ENCODE data around the gene REC8. TPM values are rescaled to one million over a fixed set of nuclear protein-coding genes. Genes with fewer than 3 reads are reported as not detected.

REC8 gene, protein sequence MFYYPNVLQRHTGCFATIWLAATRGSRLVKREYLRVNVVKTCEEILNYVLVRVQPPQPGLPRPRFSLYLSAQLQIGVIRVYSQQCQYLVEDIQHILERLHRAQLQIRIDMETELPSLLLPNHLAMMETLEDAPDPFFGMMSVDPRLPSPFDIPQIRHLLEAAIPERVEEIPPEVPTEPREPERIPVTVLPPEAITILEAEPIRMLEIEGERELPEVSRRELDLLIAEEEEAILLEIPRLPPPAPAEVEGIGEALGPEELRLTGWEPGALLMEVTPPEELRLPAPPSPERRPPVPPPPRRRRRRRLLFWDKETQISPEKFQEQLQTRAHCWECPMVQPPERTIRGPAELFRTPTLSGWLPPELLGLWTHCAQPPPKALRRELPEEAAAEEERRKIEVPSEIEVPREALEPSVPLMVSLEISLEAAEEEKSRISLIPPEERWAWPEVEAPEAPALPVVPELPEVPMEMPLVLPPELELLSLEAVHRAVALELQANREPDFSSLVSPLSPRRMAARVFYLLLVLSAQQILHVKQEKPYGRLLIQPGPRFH
- total RNA-seq (2.1 TPM), polyA plus RNA-seq (ENCODE audit: insufficient read depth in 1 of 8, insufficient read length in 8 of 8, low replicate concordance in 1 of 8) (10 to 100 TPM in 5 of 8 donors, 1 to 10 TPM in 3; 6.7 to 18.1 (median 10.9) TPM)
- long read RNA-seq, donor 1, partial matches to known transcripts, result 5 of 5 reads
- long read RNA-seq, donor 1, other reads (novel, unspliced or antisense), result 0 of 5 reads
- long read RNA-seq, donor 2, result 0 reads
- long read RNA-seq, donor 3, partial matches to known transcripts, result 0 of 3 reads
- long read RNA-seq, donor 3, other reads (novel, unspliced or antisense), result 0 of 3 reads
- long read RNA-seq, donor 4, result 0 reads
- long read RNA-seq, donor 5, partial matches to known transcripts, result 90 of 90 reads
- long read RNA-seq, donor 5, other reads (novel, unspliced or antisense), result 0 of 90 reads
- long read RNA-seq, donor 6, partial matches to known transcripts, result 0 of 1 reads
- long read RNA-seq, donor 6, other reads (novel, unspliced or antisense), result 0 of 1 reads
- long read RNA-seq, donor 7, partial matches to known transcripts, result 0 of 1 reads
- long read RNA-seq, donor 7, other reads (novel, unspliced or antisense), result 0 of 1 reads
- long read RNA-seq, donor 8, result 0 reads
- long read RNA-seq, donor 9, partial matches to known transcripts, result 10 of 10 reads
- long read RNA-seq, donor 9, other reads (novel, unspliced or antisense), result 0 of 10 reads
- long read RNA-seq, donor 10, partial matches to known transcripts, result 19 of 19 reads
- long read RNA-seq, donor 10, other reads (novel, unspliced or antisense), result 0 of 19 reads
- long read RNA-seq, donor 11, result 0 reads

DNA sequence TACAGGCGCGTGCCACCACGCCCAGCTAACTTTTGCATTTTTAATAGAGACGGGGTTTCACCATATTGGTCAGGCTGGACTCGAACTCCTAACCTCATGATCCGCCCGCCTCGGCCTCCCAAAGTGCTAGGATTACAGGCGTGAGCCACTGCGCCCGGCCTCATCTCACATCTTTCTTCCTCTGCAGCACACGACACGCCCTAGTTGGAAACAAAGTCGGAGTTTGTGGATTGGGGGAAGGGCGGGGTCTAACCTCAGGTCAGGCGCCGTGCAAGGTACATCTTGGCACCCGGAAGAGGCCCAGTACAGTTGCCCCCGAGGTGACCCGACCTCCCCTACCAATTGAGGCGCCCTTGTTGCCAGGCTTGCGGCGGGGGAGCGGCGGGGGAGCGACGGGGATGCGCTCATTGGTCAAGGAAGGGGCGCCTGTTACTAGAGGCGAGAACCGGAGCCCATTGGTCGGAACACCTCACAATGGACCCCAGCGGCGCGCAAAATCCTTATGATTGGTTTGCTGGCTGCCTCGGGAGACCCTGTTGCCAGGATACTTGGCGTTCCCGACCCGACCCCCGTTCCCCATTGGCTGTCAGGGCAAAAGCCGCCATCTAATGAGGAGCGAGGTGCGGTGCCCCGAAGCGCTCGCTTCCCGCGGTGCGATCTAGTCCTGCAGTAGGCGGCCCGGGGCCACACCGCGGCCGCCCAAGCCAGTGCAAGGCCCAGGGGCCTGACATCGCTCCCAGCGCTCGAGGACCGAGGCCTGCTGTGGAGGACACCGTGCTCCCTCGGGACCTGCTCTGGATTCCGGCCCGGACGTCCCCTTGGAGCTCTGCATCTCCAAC lies at the start of gene REC8:
Gene REC8, plus strand, starts transcription at position 659 of the 839 bp plus-strand sequence. CDS start 473 bp downstream, outside the sequence.
- WGBS (ENCODE audit: insufficient coverage), result 6% methylated on average over 53 of the region's 63 CpGs
- peaks cover 43% of the 10 kb centered on the region for H3K36me3 ChIP-seq (ENCODE audit: control insufficient read depth, insufficient read depth, low read length)
- DNase-seq, result peak; percentile 93

DNA sequence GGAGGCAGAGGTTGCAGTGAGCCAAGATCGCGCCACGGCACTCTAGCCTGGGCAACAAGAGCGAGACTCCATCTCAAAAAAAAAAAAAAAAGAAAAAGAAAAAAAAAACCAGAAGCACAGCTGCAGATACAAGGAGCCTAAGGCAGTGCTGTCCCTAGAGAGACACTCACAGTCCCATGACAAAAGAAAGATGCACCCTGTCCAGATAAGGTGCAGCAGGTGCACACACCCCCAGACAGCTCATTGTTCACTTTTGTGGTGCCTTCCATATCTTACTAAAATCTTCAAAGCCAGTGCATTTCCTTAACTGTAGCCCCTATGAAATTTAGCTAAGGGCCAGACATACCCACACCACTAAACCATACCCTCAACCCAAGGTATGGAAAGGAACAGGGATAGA lies 49.5 kb upstream of the REC8 start:
- WGBS (ENCODE audit: insufficient coverage), result 100% methylated on average over 4 of the region's 4 CpGs
- no peaks in the 10 kb centered on the region for H3K9me3 ChIP-seq (replicated peaks; ENCODE audit: control insufficient read depth, low read depth, low read length)
- no peaks in the 10 kb centered on the region for H3K4me1 ChIP-seq (ENCODE audit: control insufficient read depth, insufficient read depth, low read length)
- peaks cover 66% of the 10 kb centered on the region for H3K36me3 ChIP-seq (ENCODE audit: control insufficient read depth, insufficient read depth, low read length)
- H3K4me3 ChIP-seq (ENCODE audit: low read length), result no peak overlapping the region
- DNase-seq, result no peak
- no peak overlapping the region for H3K27ac ChIP-seq (ENCODE audit: low read length)
- no peaks in the 10 kb centered on the region for H3K27me3 ChIP-seq (ENCODE audit: control insufficient read depth, insufficient read depth, low read length)

More for the DNA sequence above, at the start of gene REC8:
- H3K9me3 ChIP-seq (replicated peaks; ENCODE audit: control insufficient read depth, low read depth, low read length), result no peaks in the 10 kb centered on the region
- peaks cover 16% of the 10 kb centered on the region for H3K4me1 ChIP-seq (ENCODE audit: control insufficient read depth, insufficient read depth, low read length)
- H3K4me3 ChIP-seq (ENCODE audit: low read length), result peak within 1 kb of the TSS; percentile 37
- no peak within 1 kb of the TSS for H3K27ac ChIP-seq (ENCODE audit: low read length)
- H3K27me3 ChIP-seq (ENCODE audit: control insufficient read depth, insufficient read depth, low read length), result no peaks in the 10 kb centered on the region

DNA sequence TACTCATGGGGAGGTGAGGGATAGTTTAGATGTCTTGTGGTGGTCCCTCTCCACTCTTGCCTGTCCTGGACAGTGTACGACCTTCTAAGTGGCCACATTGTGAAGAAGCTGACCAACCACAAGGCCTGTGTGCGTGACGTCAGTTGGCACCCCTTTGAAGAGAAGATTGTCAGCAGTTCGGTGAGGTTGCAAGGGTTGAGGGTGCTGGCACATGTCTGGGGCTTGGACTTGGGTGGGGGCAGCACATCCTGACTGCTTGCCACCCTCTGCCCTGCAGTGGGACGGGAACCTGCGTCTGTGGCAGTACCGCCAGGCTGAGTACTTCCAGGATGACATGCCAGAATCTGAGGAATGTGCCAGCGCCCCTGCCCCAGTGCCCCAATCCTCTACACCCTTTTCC lies 49.0 kb upstream of the REC8 start:
- H3K27ac ChIP-seq (ENCODE audit: low read length), result no peak overlapping the region
- 93% methylated on average over 6 of the region's 8 CpGs for WGBS (ENCODE audit: insufficient coverage)
- H3K36me3 ChIP-seq (ENCODE audit: control insufficient read depth, insufficient read depth, low read length), result peaks cover 61% of the 10 kb centered on the region
- H3K27me3 ChIP-seq (ENCODE audit: control insufficient read depth, insufficient read depth, low read length), result no peaks in the 10 kb centered on the region
- H3K9me3 ChIP-seq (replicated peaks; ENCODE audit: control insufficient read depth, low read depth, low read length), result no peaks in the 10 kb centered on the region
- H3K4me3 ChIP-seq (ENCODE audit: low read length), result no peak overlapping the region
- no peaks in the 10 kb centered on the region for H3K4me1 ChIP-seq (ENCODE audit: control insufficient read depth, insufficient read depth, low read length)
- no peak for DNase-seq

DNA sequence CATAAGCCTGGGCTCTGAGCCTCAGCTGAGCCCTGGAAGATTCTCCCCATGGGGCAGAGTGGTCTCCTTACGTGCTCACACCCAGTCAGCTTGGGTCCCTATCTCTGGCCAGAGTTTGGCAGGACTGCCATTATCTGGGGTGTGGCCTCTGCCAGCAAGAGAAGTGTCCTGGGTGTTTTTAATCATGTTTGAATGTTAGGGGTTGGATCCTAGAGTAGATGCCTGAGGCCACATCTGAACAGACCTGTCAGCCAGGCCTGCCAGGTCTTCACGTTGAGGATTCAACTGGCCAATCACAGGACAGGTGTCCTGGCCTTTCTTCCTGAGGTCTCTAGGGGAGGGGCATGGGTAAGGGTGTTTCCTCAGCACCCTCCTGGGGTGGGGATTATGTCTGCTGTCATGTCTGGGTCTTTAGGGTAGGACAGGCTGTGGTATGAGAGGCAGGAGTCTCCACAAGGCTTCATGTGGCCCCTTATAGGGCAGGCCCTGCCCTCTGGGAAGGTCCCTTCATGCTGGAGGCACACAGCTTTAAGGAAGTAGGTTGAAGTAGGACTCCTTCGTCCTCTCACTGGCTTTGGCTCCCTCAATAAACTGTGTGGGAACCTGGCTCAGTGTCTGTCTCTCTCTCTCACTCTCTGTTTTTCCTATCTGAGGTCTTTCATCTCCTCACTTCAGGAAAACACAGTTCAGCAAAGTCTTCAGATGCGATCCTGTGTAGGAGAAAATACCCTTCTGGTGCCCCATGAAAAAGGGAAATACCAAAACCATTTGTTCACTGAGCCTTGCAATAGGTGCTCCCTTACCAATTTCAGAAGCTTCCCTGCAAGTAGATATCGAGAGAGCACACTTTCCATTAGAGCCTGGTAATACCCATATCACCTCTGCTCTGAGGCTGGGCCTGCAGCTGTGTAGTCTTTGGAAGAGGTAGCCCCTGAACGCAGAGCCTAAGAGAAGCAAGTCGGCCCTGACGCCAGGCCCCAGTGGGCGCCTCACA lies 48.2 kb upstream of the REC8 start:
- no peak overlapping the region for H3K4me3 ChIP-seq (ENCODE audit: low read length)
- H3K36me3 ChIP-seq (ENCODE audit: control insufficient read depth, insufficient read depth, low read length), result peaks cover 53% of the 10 kb centered on the region
- no peak overlapping the region for H3K27ac ChIP-seq (ENCODE audit: low read length)
- H3K4me1 ChIP-seq (ENCODE audit: control insufficient read depth, insufficient read depth, low read length), result no peaks in the 10 kb centered on the region
- no peaks in the 10 kb centered on the region for H3K27me3 ChIP-seq (ENCODE audit: control insufficient read depth, insufficient read depth, low read length)
- H3K9me3 ChIP-seq (replicated peaks; ENCODE audit: control insufficient read depth, low read depth, low read length), result no peaks in the 10 kb centered on the region
- DNase-seq, result no peak
- WGBS (ENCODE audit: insufficient coverage), result 66% methylated on average over 5 of the region's 9 CpGs

DNA sequence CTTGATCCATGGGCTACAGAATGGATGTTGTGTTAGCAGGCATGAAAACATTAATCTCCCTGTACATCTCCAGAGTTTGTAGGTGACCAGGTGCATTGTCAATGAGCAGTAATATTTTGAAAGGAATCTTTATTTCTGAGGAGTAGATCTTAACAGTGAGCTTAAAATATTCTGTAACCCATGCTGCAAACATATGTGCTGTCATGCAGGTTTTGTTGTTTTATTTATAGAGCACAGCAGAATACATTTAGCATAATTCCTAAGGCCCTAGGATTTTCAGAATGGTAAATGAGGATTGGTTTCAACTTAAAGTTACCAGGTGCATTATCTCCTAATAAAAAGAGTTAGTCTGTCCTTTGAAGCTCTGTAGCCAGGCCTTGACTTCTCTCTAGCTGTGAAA lies 44.9 kb upstream of the REC8 start:
- peaks cover 24% of the 10 kb centered on the region for H3K36me3 ChIP-seq (ENCODE audit: control insufficient read depth, insufficient read depth, low read length)
- no peak overlapping the region for H3K4me3 ChIP-seq (ENCODE audit: low read length)
- no peak overlapping the region for H3K27ac ChIP-seq (ENCODE audit: low read length)
- H3K4me1 ChIP-seq (ENCODE audit: control insufficient read depth, insufficient read depth, low read length), result peaks cover 20% of the 10 kb centered on the region
- no peaks in the 10 kb centered on the region for H3K9me3 ChIP-seq (replicated peaks; ENCODE audit: control insufficient read depth, low read depth, low read length)
- H3K27me3 ChIP-seq (ENCODE audit: control insufficient read depth, insufficient read depth, low read length), result no peaks in the 10 kb centered on the region
- DNase-seq, result no peak

DNA sequence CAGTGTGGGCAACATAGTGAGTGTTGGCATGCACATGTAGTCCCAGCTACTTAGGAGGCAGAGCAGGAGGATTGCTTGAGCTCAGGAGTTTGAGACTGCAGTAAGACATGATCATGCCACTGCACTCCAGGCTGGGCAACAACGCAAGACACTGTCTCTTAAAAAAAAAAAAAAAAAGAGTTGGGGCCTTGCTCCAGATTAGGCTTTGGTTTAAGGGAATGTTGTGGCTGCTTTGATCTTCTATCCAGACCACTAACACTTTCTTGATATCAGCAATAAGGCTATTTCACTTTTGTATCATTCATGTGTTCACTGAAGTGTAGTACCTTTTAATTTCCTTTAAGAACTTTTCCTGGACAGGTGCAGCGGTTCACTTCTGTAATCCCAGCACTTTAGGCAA lies 44.2 kb upstream of the REC8 start:
- Histone ChIP-seq H3K9me3 (replicated peaks; ENCODE audit: control insufficient read depth, low read depth, low read length) (no peaks in the 10 kb centered on the region), H3K4me1 (ENCODE audit: control insufficient read depth, insufficient read depth, low read length) (peaks cover 27% of the 10 kb centered on the region), H3K27me3 (ENCODE audit: control insufficient read depth, insufficient read depth, low read length) (no peaks in the 10 kb centered on the region), H3K4me3 (ENCODE audit: low read length) (no peak overlapping the region), H3K36me3 (ENCODE audit: control insufficient read depth, insufficient read depth, low read length) (peaks cover 21% of the 10 kb centered on the region), H3K27ac (ENCODE audit: low read length) (no peak overlapping the region)
- 86% methylated on average over 1 of the region's 2 CpGs for WGBS (ENCODE audit: insufficient coverage)
- no peak for DNase-seq

DNA sequence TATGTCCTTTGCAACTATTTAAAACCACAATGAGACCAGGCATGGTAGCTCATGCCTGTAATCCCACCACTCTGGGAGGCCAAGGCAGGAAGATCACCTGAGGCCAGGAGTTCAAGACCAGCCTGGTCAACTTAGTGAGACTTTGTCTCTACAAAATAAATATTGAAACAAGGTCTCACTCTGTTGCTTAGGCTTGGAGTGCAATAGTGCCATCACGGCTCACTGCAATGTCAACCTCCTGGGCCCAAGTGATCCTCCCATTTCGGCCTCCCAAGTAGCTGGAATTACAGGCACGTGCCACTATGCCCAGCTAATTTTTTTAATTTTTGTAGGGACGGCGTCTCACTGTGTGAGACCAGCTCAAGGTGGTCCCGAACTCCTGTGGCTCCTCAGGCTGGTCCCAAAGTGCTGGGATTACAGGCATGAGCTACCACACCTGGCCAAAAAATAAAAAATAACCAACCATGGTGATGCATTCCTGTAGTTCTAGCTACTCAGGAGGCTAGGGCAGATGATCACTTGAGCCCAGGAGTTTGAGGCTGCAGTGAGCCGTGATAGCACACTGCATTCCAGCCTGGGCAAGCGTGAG lies 42.4 kb upstream of the REC8 start:
- H3K9me3 ChIP-seq (replicated peaks; ENCODE audit: control insufficient read depth, low read depth, low read length), result no peaks in the 10 kb centered on the region
- peaks cover 34% of the 10 kb centered on the region for H3K4me1 ChIP-seq (ENCODE audit: control insufficient read depth, insufficient read depth, low read length)
- peak overlapping the region; percentile 29 for H3K27ac ChIP-seq (ENCODE audit: low read length)
- WGBS (ENCODE audit: insufficient coverage), result 91% methylated on average over 6 of the region's 8 CpGs
- no peak for DNase-seq
- no peak overlapping the region for H3K4me3 ChIP-seq (ENCODE audit: low read length)
- peaks cover 8% of the 10 kb centered on the region for H3K36me3 ChIP-seq (ENCODE audit: control insufficient read depth, insufficient read depth, low read length)
- H3K27me3 ChIP-seq (ENCODE audit: control insufficient read depth, insufficient read depth, low read length), result no peaks in the 10 kb centered on the region

DNA sequence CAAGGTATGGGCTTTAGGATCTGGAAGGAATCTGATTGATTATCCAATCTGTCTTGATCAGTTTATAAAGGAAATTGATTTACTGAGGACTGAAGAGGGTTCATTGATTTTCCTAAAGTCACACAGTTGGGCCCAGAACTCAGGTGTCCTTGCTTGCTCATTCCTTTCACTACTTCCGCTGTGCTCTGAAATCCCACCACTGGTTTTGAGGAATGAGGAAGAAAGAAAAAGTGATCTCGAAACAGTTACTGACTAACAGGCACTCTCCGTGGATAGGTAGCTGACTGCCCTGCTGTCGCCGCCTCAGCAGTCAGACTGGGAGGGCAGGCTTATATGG lies 41.5 kb upstream of the REC8 start, which contains the start of gene FITM1:
Gene FITM1, plus strand, starts transcription at position 280 of the 337 bp plus-strand sequence. CDS start 905 bp downstream, outside the sequence.
- peaks cover 7% of the 10 kb centered on the region for H3K36me3 ChIP-seq (ENCODE audit: control insufficient read depth, insufficient read depth, low read length)
- H3K27me3 ChIP-seq (ENCODE audit: control insufficient read depth, insufficient read depth, low read length), result no peaks in the 10 kb centered on the region
- no peak for DNase-seq
- no peaks in the 10 kb centered on the region for H3K9me3 ChIP-seq (replicated peaks; ENCODE audit: control insufficient read depth, low read depth, low read length)
- peak within 1 kb of the TSS; percentile 90 for H3K27ac ChIP-seq (ENCODE audit: low read length)
- 86% methylated on average over 5 of the region's 5 CpGs for WGBS (ENCODE audit: insufficient coverage)
- peaks cover 36% of the 10 kb centered on the region for H3K4me1 ChIP-seq (ENCODE audit: control insufficient read depth, insufficient read depth, low read length)
- peak within 1 kb of the TSS; percentile 61 for H3K4me3 ChIP-seq (ENCODE audit: low read length)
